CD4-positive, CD25-positive, alpha-beta regulatory T cell (primary cell): ENCODE results near the gene GMIP. TPM values are rescaled to one million over a fixed set of nuclear protein-coding genes. Genes with fewer than 3 reads are reported as not detected.
A peak's percentile ranks its signal among the peaks of the same experiment; 100 is the strongest.

ENCODE experiments used
- ATAC-seq, 2 donors: fragments of 150-1000 bp; cut with Tn5 transposase; one replicate each; pipeline ENCODE4 v1.10.0; 2021; ENCODE audit warnings: low read depth in 2 of 2, moderate number of reproducible peaks in 2 of 2, moderate library complexity in 1 of 2
- DNase-seq, 3 donors: peaks; one replicate each; pipeline versions ENCODE4 v3.0.0 to v3.0.0-alpha.2; 2012 to 2022; ENCODE audit warnings: mixed read lengths in 1 of 3
- H3K27ac ChIP-seq: one replicate; pipeline ENCODE4 v1.7.0; 2013; ENCODE audit warnings: mild to moderate bottlenecking, low read length; ENCODE audit not compliant: insufficient read depth, poor library complexity, severe bottlenecking
- H3K27me3 ChIP-seq: one replicate; pipeline ENCODE4 v1.7.0; 2013; ENCODE audit warnings: low read length; ENCODE audit not compliant: control insufficient read depth, insufficient read depth
- H3K36me3 ChIP-seq: one replicate; pipeline ENCODE4 v1.7.0; 2013; ENCODE audit warnings: mild to moderate bottlenecking, low read length, moderate library complexity; ENCODE audit not compliant: control insufficient read depth, insufficient read depth
- H3K4me1 ChIP-seq: 2 replicates; pipeline ENCODE4 v1.7.0; 2013; ENCODE audit warnings: mild to moderate bottlenecking, low read length; ENCODE audit not compliant: insufficient read depth, control insufficient read depth, poor library complexity, severe bottlenecking
- H3K4me3 ChIP-seq: one replicate; pipeline ENCODE4 v1.7.0; 2013; ENCODE audit warnings: low read depth, mild to moderate bottlenecking, low read length, moderate library complexity
- H3K9me3 ChIP-seq, 2 experiments: 1 replicate in 1 of 2; 2 replicates in 1 of 2; pipeline ENCODE4 v1.7.0; 2013; ENCODE audit warnings: low read length in 2 of 2, mild to moderate bottlenecking in 1 of 2, moderate library complexity in 1 of 2; ENCODE audit not compliant: control insufficient read depth in 2 of 2
- H3K27ac Mint-ChIP-seq, 3 donors: one replicate each; pipeline ENCODE4 v1.8.0; 2020 to 2022; ENCODE audit warnings: mild to moderate bottlenecking in 3 of 3, mixed read lengths in 3 of 3, moderate library complexity in 2 of 3
- H3K27me3 Mint-ChIP-seq: one replicate; pipeline ENCODE4 v1.8.0; 2022; ENCODE audit warnings: mild to moderate bottlenecking, mixed read lengths
- H3K36me3 Mint-ChIP-seq: one replicate; pipeline ENCODE4 v1.8.0; 2020; ENCODE audit warnings: mixed read lengths
- H3K4me1 Mint-ChIP-seq, 4 donors: one replicate each; pipeline ENCODE4 v1.8.0; 2020 to 2022; ENCODE audit warnings: mixed read lengths in 4 of 4, mild to moderate bottlenecking in 1 of 4
- H3K4me3 Mint-ChIP-seq, 4 donors: one replicate each; pipeline ENCODE4 v1.8.0; 2020 to 2022; ENCODE audit warnings: mild to moderate bottlenecking in 4 of 4, mixed read lengths in 4 of 4, moderate library complexity in 3 of 4
- H3K9me3 Mint-ChIP-seq, 7 donors: one replicate each; pipeline ENCODE4 v1.8.0; 2020 to 2022; ENCODE audit warnings: mixed read lengths in 7 of 7, mild to moderate bottlenecking in 3 of 7, moderate library complexity in 2 of 7
- polyA plus RNA-seq, 4 donors: library from polyadenylated mRNA; unstranded; fragments of 300-500 nt; fragmentation: Illumina TruSeq; gene quantifications; one replicate each; pipeline ENCODE4 v1.2.3, GENCODE V29; 2021
- total RNA-seq: library from RNA; stranded (reverse); gene quantifications from one replicate; pipeline ENCODE4 v1.2.3, GENCODE V29; 2022

GMIP gene
- total and polyA plus RNA-seq, 5 donors from 2014 or later = 42.1 to 155 (median 46.4) TPM

DNA sequence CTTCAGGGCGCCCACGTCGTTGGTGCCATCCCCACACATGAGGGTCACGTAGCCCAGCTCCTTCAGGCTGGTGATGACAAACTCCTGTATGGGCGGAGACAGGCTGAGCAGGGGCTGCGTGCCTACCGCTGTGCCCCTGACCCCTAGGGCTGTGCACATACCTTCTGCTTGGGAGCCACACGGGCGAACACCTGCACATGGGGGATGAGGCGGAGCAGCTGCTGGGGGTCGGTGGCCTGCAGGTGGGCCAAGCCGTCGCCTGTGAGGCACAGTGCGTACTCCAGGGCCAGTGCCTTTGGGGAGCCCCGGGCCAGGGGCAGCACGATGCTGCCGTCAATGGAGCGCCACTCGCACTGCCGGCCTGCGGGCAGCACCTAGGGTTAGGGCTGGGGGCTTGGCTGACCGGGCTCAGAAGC lies 6.1 kb upstream of the GMIP start:
- Histone ChIP-seq H3K9me3 (no peaks in the 10 kb centered on the region), H3K36me3 (peaks cover 74% of the 10 kb centered on the region), H3K4me3 (no peak overlapping the region), H3K27me3 (no peaks in the 10 kb centered on the region), H3K4me1 (no peaks in the 10 kb centered on the region), H3K27ac (no peak overlapping the region)
- H3K27me3 Mint-ChIP-seq = no peaks in the 10 kb centered on the region
- H3K4me1 Mint-ChIP-seq = peaks cover 0 to 1% (median 0%) of the 10 kb centered on the region in 4 donors
- DNase-seq = no peak
- peaks cover 27% of the 10 kb centered on the region for H3K36me3 Mint-ChIP-seq
- peak overlapping the region in 1 of 3 donors; percentile 48 for H3K27ac Mint-ChIP-seq
- H3K9me3 Mint-ChIP-seq = no peaks in the 10 kb centered on the region
- ATAC-seq = no peak
- no peak overlapping the region for H3K4me3 Mint-ChIP-seq

DNA sequence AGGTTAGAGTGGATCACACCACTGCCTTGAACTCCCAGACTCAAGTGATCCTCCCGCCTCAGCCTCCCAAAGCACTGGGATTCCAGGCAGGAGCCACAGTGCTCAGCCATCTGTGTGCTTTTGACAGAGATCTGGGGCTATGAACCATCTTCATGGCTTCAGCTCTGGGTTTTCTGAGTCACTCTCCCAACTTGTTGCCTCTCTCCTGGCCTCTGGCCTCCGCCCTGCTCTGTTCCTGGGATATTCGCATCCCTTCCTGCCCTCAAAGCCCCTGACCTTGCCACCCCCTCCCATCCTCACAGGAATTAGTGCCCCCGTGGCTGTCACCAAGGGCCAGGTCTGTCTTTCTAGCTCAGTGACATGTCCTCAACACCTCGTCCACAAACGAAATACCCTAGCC lies 5.7 kb upstream of the GMIP start:
- Mint-ChIP-seq H3K27me3 (no peaks in the 10 kb centered on the region), H3K4me3 (no peak overlapping the region), H3K9me3 (no peaks in the 10 kb centered on the region), H3K27ac (peak overlapping the region in 1 of 3 donors; percentile 48), H3K4me1 (peaks cover 0 to 2% (median 0%) of the 10 kb centered on the region in 4 donors), H3K36me3 (peaks cover 31% of the 10 kb centered on the region)
- Histone ChIP-seq H3K4me1 (peaks cover 1% of the 10 kb centered on the region), H3K36me3 (peaks cover 70% of the 10 kb centered on the region), H3K9me3 (no peaks in the 10 kb centered on the region), H3K27ac (no peak overlapping the region), H3K27me3 (no peaks in the 10 kb centered on the region), H3K4me3 (no peak overlapping the region)
- ATAC-seq = no peak
- DNase-seq = no peak

DNA sequence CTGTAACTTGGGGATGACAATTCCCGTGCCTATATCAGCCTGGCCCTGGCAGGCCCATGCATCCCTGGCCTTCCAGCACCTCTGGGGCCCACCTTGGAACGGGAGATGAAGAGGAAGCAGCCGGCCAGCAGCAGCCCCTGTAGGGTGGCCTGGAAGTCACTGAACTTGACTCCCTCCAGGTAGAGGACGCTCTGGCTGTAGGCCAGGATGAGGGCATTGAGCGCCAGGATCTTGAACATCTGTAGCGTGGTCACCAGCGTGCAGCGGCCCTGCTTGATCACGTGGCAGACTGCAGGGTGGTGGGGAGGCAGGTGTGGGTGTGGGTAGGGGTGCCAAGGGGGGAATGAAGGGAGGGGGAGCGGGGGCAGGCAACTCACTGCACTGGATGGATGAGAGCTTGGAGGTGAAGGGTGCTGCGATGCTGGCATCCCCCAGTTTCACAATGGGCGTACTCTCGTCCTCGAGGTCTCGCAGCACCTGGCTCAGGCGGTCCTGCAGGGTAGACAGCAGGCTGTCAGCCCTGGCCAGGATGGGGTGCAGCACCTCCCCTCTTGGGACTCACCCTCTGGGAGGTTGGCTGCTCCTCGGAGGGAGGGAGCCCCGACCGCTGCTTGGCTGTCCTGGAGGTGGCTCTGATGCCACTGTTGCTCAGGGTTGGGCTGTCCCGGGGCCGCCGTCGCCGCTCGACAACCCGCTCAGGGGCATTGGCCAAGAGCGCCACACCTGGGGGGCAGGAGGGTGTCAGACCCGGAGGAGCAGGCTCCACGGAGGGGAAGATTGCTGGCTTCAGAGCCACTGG lies 3.8 kb upstream of the GMIP start:
- DNase-seq (no peak), ATAC-seq (no peak)
- Histone ChIP-seq H3K4me1 (peaks cover 15% of the 10 kb centered on the region), H3K9me3 (no peaks in the 10 kb centered on the region), H3K36me3 (peaks cover 52% of the 10 kb centered on the region), H3K27ac (no peak overlapping the region), H3K4me3 (no peak overlapping the region), H3K27me3 (no peaks in the 10 kb centered on the region)
- Mint-ChIP-seq H3K27ac (no peak overlapping the region), H3K9me3 (no peaks in the 10 kb centered on the region), H3K27me3 (peaks cover 5% of the 10 kb centered on the region), H3K4me1 (peaks cover 0 to 14% (median 9%) of the 10 kb centered on the region in 4 donors), H3K36me3 (peaks cover 21% of the 10 kb centered on the region), H3K4me3 (peak overlapping the region in 1 of 4 donors; percentile 90)

DNA sequence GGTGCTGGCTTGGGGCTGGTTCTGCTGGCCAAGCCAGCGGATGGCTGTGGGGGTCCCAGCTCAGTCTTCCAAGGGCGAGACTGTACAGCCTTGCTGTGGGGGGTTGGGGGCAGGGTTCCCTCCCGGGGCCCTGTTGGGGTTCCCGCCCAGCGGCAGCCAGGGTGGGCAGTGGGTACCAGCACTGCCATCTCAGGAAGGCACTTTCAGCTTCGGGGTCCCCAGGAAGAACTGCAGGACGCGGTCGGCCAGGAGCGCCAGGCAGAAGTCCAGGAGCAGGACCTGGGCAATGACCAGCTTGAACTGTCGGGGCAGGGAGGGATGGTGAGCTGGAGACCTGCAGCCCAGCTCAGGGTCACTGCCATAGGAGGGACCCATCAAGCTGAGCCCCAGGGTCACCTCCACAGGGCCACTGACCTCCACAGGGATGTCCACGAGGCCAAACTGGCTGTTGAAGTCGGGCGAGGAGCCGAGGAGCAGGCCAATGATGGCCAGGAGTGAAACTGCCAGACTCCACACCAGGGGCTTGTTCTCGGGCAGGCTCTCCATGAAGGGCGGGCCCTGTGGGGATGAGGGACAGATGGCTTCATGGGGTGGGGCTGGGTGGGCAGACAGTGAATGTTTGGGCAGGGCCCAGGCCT lies 1.9 kb upstream of the GMIP start:
- Mint-ChIP-seq H3K27me3 (peaks cover 5% of the 10 kb centered on the region), H3K4me1 (peaks cover 0 to 25% (median 14%) of the 10 kb centered on the region in 4 donors), H3K9me3 (no peaks in the 10 kb centered on the region), H3K4me3 (no peak overlapping the region), H3K36me3 (peaks cover 17% of the 10 kb centered on the region), H3K27ac (peak overlapping the region in 1 of 3 donors; percentile 26)
- peaks cover 35% of the 10 kb centered on the region for H3K36me3 ChIP-seq
- no peaks in the 10 kb centered on the region for H3K9me3 ChIP-seq
- H3K4me1 ChIP-seq = peaks cover 23% of the 10 kb centered on the region
- no peak overlapping the region for H3K4me3 ChIP-seq
- ATAC-seq (no peak), DNase-seq (no peak)
- H3K27me3 ChIP-seq = no peaks in the 10 kb centered on the region
- no peak overlapping the region for H3K27ac ChIP-seq

DNA sequence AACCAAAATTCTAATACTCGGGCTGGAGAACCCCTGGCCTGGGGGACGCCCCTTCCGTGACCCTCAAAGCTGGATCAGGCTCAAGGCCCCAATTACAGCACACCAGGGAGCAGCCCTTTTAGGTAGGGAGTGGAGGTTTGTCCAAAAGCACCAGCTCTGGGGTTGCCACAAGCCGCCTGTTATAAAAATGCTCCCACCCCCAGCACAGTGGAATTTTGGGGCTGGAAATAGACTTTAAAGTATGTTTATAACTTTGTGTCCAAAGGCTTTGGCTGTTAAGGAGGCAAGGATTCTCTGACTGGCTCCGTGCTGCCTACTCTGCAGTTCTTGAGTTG lies 564 bp upstream of the GMIP start:
- Histone ChIP-seq H3K27me3 (no peaks in the 10 kb centered on the region), H3K36me3 (peaks cover 39% of the 10 kb centered on the region), H3K4me1 (peaks cover 23% of the 10 kb centered on the region), H3K27ac (peak overlapping the region; percentile 89), H3K9me3 (no peaks in the 10 kb centered on the region), H3K4me3 (no peak overlapping the region)
- Mint-ChIP-seq H3K4me1 (peaks cover 0 to 34% (median 14%) of the 10 kb centered on the region in 4 donors), H3K9me3 (no peaks in the 10 kb centered on the region), H3K27ac (peak overlapping the region; percentile 94 to 98 (median 97)), H3K36me3 (peaks cover 13% of the 10 kb centered on the region), H3K27me3 (peaks cover 5% of the 10 kb centered on the region), H3K4me3 (peak overlapping the region; percentile 98 to 100 (median 100))
- ATAC-seq (no peak), DNase-seq (no peak)

DNA sequence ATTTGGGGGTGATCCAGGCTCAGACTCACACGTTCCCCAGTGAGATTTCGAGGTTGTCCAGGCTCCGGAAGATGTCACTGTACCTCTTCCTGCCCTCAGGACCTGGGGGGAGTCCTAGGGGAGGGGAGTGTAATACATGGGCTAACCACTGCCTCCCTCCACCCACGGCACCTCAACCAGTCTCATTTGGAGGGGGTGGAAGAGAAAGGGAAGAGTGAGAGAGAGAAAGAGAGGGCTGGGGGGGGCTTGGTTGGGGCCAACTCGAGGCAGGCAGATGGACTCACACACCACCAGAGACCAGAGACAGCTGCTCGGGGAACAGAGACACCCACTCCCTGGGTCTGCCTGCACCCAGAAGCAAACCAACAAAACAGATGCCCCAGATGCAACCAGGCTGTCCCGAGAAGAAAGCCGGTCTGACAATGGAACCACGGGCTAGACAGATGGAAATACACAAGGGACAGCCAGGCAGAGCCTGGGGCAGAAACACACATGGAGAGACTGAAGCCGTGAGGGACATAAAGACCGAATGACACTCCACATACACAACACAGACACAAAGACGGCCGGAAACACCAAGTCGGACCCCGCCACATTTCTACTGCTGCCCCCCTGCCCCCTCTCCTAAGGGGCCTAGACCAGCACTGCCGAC lies 825 bp downstream of the GMIP start:
- Mint-ChIP-seq H3K36me3 (peaks cover 16% of the 10 kb centered on the region), H3K4me1 (peaks cover 0 to 34% (median 15%) of the 10 kb centered on the region in 4 donors), H3K27me3 (peaks cover 5% of the 10 kb centered on the region), H3K9me3 (no peaks in the 10 kb centered on the region), H3K27ac (peak overlapping the region; percentile 94 to 98 (median 97)), H3K4me3 (peak overlapping the region; percentile 98 to 100 (median 100))
- Histone ChIP-seq H3K27ac (peak overlapping the region; percentile 89), H3K36me3 (peaks cover 48% of the 10 kb centered on the region), H3K4me1 (peaks cover 23% of the 10 kb centered on the region), H3K9me3 (no peaks in the 10 kb centered on the region), H3K27me3 (no peaks in the 10 kb centered on the region), H3K4me3 (peak overlapping the region; percentile 91)
- DNase-seq (peak in 1 of 3 donors; percentile 70), ATAC-seq (peak in 1 of 2 donors; percentile 18)

DNA sequence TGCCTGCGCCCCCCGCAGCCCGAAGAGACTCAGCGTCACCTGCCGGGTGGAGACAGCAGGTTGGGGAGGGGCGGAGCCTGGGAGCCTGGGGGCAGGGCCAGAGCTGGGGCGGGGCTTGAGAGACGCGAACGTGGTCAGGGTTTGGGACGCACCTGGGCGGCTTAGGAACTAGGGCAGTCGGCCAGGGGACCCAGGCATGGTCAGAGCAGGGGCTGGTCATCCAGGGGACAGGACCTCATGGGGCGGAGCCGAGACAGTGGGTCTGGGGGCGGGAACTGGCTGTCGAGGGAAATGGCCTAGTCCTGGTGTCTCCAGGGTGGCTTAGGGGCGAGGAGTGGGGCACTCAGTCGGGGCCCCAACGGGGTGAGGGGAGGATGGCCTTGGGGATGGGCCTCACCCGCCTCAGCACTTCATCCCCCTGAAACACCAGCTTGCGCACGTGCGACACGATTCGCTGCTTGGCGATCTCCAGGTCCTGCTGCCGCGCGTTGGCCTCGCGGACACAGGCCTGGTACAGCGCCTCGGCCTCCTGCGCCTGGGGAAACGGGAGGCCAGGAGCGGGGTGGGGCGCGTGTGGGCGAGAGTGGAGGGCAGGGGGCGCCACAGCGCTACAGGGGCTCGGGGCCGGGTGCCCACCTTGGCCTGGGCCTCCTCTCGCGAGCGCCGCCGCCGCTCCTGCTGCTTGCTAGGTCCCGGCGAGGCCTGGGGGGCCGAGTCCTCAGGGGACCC lies 5.8 kb downstream of the GMIP start:
- Mint-ChIP-seq H3K9me3 (peaks cover 0 to under 1% (median 0%) of the 10 kb centered on the region in 7 donors), H3K4me1 (peaks cover 0 to 49% (median 17%) of the 10 kb centered on the region in 4 donors), H3K36me3 (peaks cover 31% of the 10 kb centered on the region), H3K27ac (no peak overlapping the region), H3K27me3 (peaks cover 4% of the 10 kb centered on the region), H3K4me3 (peak overlapping the region in 1 of 4 donors; percentile 31)
- Histone ChIP-seq H3K9me3 (no peaks in the 10 kb centered on the region), H3K4me3 (no peak overlapping the region), H3K27me3 (no peaks in the 10 kb centered on the region), H3K27ac (no peak overlapping the region), H3K4me1 (peaks cover 13% of the 10 kb centered on the region), H3K36me3 (peaks cover 65% of the 10 kb centered on the region)
- ATAC-seq (no peak), DNase-seq (no peak)
